ENCODE measurements around the gene CATSPERD. TPM values are rescaled to one million over a fixed set of nuclear protein-coding genes. Genes with fewer than 3 reads are reported as not detected.

CATSPERD gene
- total RNA-seq, 4 donors from 2014 or later: not detected

GRCh38 chr19:5801796-5802619 is 81.6 kb downstream of the CATSPERD start:
- Histone ChIP-seq H3K36me3 (no peaks in the 10 kb centered on the region), H3K27ac (no peak overlapping the region), H3K9me3 (no peaks in the 10 kb centered on the region), H3K4me3 (replicated peaks in 1 of 3) (no peak overlapping the region), H3K4me1 (peaks cover 9 to 25% of the 10 kb centered on the region in 2 donors), H3K27me3 (peaks cover 3% of the 10 kb centered on the region)
- intact Hi-C loops (cut with DNase I): loop anchor here (10.0 kb wide), 1 partner anchor 163 kb away; no protein-coding TSS in a partner anchor
- 6 to 22% methylated on average over 14 to 25 of the region's 33 CpGs for WGBS, 2 donors
- no peak for TF ChIP-seq POLR2A (IDR thresholded peaks at IDR 0.05)
- TF ChIP-seq, protein P1, sequence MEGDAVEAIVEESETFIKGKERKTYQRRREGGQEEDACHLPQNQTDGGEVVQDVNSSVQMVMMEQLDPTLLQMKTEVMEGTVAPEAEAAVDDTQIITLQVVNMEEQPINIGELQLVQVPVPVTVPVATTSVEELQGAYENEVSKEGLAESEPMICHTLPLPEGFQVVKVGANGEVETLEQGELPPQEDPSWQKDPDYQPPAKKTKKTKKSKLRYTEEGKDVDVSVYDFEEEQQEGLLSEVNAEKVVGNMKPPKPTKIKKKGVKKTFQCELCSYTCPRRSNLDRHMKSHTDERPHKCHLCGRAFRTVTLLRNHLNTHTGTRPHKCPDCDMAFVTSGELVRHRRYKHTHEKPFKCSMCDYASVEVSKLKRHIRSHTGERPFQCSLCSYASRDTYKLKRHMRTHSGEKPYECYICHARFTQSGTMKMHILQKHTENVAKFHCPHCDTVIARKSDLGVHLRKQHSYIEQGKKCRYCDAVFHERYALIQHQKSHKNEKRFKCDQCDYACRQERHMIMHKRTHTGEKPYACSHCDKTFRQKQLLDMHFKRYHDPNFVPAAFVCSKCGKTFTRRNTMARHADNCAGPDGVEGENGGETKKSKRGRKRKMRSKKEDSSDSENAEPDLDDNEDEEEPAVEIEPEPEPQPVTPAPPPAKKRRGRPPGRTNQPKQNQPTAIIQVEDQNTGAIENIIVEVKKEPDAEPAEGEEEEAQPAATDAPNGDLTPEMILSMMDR (IDR thresholded peaks at IDR 0.05): no peak
- no peak for DNase-seq

GRCh38 chr19:5803441-5803751 is 83.0 kb downstream of the CATSPERD start:
- no peak for DNase-seq
- H3K36me3 ChIP-seq: no peaks in the 10 kb centered on the region
- H3K27me3 ChIP-seq: peaks cover 3% of the 10 kb centered on the region
- WGBS, 2 donors: 0 to 12% methylated on average over 2 to 4 of the region's 8 CpGs
- no peaks in the 10 kb centered on the region for H3K9me3 ChIP-seq
- intact Hi-C loops (cut with DNase I): loop anchor here (10.0 kb wide), 1 partner anchor 161 kb away; no protein-coding TSS in a partner anchor
- H3K27ac ChIP-seq: no peak overlapping the region
- TF ChIP-seq POLR2A (IDR thresholded peaks at IDR 0.05): no peak
- TF ChIP-seq, protein P1 (IDR thresholded peaks at IDR 0.05): no peak
- H3K4me3 ChIP-seq (replicated peaks in 1 of 3): no peak overlapping the region
- H3K4me1 ChIP-seq: peaks cover 9 to 25% of the 10 kb centered on the region in 2 donors

DNA sequence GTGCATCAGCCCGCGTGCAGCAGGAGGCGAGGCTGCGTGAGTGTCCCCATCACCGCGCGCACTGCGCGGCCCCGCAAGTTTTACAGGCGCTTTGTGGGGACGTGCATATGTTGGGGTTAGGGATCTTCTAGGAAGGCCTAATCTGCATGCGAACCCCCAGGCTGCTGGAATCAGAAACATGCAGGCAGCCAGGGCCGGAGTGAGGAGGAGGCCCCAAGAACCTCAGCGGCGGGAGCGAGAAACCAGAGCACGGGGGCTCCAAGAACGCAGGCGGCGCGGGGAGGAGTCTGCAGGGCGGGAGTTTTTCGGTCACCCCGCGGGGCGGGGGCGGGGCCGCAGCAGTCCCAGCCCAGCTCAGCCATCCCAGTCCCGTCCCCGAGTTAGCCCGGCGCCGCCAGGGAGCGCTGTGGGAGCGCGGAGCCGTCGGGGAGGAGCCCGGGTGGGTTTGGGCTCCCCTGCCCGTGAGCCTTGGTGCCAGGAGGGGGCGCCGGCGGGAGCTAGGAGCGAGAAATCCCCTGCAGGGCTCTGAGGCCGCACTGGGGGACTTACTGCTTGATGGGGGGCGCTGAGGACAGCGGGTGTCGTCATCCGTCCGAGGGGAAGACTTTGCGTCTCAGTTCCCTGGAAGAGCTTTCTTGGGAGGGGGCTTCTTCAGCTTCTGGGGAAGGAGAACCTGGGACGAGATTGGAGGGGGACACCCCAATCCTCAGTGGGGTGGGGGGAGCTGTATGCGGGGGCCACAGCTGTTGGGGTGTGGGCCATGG is 83.5 kb downstream of the CATSPERD start:
- peaks cover 3% of the 10 kb centered on the region for H3K27me3 ChIP-seq
- intact Hi-C loops (cut with DNase I): loop anchor here (2.0 to 10.0 kb wide), 2 partner anchors 89 to 161 kb away; no protein-coding TSS in a partner anchor
- H3K27ac ChIP-seq: no peak overlapping the region
- no peaks in the 10 kb centered on the region for H3K36me3 ChIP-seq
- 4 to 5% methylated on average over 5 to 18 of the region's 54 CpGs for WGBS, 2 donors
- peak overlapping the region in 1 of 3 donors; percentile 14 for H3K4me3 ChIP-seq (replicated peaks in 1 of 3)
- H3K4me1 ChIP-seq: peaks cover 9 to 25% of the 10 kb centered on the region in 2 donors
- no peak for TF ChIP-seq POLR2A (IDR thresholded peaks at IDR 0.05)
- TF ChIP-seq, protein P1 (IDR thresholded peaks at IDR 0.05): peak; percentile 60 to 94 (median 84)
- DNase-seq: peak; percentile 75 to 80
- H3K9me3 ChIP-seq: no peaks in the 10 kb centered on the region

GRCh38 chr19:5804516-5805461 is 84.4 kb downstream of the CATSPERD start, which contains the start of gene NRTN:
Gene NRTN, plus strand, starts transcription at chr19:5805067. Its CDS starts 19,099 bp downstream, at chr19:5824166.
- TF ChIP-seq, protein P1 (IDR thresholded peaks at IDR 0.05): no peak
- TF ChIP-seq POLR2A (IDR thresholded peaks at IDR 0.05): no peak

More at GRCh38 chr19:5804516-5805461, 84.4 kb downstream of the CATSPERD start, which contains the start of gene NRTN:
- H3K4me1 ChIP-seq: peaks cover 9 to 25% of the 10 kb centered on the region in 2 donors
- H3K36me3 ChIP-seq: no peaks in the 10 kb centered on the region
- H3K27me3 ChIP-seq: peaks cover 3% of the 10 kb centered on the region
- peak within 1 kb of the TSS in 1 of 3 donors; percentile 35 for H3K4me3 ChIP-seq (replicated peaks in 1 of 3)
- H3K9me3 ChIP-seq: no peaks in the 10 kb centered on the region
- no peak for DNase-seq
- intact Hi-C loops (cut with DNase I): loop anchor here (2.0 to 10.0 kb wide), 3 partner anchors 88 to 218 kb away; no protein-coding TSS in a partner anchor
- peak within 1 kb of the TSS in 1 of 3 donors; percentile 58 for H3K27ac ChIP-seq
- WGBS, 2 donors: 5 to 12% methylated on average over 5 to 15 of the region's 107 CpGs
